ENCODE results near the gene DLX3.

The DLX3 gene

DNA sequence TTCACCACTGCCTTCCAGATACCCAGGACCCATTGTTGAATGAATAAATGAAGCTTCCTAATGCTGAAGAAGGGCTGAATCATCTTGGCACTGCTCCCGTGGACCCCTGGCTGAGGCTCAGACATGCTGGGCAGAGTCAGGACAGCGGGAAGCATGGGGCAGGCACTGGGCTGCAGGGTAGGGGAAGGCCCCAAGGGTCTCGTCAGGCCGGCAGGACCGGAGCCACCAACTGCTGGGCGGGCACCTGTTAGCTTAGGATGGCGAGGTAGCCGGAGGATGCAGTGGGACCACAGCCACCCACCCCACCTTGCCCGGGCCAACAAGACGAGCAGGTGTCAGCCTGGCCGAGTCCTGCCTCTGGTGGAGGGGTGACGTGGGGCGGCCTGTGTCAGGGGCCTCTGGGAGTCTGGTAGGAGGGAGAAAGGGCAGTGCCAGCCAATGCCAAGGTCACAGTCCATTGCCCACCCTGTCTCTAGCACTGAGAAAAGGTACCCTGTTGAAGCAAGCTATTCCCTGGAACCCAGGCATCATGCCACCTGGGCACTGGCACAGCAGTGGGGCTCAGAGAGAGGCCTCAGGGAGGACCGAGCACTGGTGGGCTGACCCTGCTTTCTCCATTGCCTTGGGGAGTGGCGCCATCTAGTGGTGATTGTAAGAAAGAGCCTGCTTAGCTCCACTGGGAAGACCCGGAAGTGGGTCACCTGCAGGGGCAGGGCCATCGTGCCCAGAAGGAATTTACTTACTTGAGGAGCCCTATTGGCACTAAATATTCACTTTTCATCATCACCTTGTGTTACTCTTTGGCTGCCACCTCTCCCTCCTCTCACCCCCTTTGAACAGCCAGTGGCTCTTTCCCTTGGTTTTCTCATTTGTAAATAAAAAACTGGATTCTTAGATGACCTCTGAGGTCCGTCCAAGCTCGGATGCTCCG, 3.0 kb upstream of the DLX3 start:
- in situ Hi-C loops (cut with HindIII; ENCODE audit: low sequenced_read_pairs) = loop anchor here (10.0 kb wide), 1 partner anchor 83 kb away; no protein-coding TSS in a partner anchor
- DNase-seq (ENCODE audit: low read depth, low spot score) = peak; percentile 71
- TF ChIP-seq, protein P1, sequence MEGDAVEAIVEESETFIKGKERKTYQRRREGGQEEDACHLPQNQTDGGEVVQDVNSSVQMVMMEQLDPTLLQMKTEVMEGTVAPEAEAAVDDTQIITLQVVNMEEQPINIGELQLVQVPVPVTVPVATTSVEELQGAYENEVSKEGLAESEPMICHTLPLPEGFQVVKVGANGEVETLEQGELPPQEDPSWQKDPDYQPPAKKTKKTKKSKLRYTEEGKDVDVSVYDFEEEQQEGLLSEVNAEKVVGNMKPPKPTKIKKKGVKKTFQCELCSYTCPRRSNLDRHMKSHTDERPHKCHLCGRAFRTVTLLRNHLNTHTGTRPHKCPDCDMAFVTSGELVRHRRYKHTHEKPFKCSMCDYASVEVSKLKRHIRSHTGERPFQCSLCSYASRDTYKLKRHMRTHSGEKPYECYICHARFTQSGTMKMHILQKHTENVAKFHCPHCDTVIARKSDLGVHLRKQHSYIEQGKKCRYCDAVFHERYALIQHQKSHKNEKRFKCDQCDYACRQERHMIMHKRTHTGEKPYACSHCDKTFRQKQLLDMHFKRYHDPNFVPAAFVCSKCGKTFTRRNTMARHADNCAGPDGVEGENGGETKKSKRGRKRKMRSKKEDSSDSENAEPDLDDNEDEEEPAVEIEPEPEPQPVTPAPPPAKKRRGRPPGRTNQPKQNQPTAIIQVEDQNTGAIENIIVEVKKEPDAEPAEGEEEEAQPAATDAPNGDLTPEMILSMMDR (IDR thresholded peaks at IDR 0.05; ENCODE audit: low read depth, low read length) = peak; percentile 85
- H3K4me3 ChIP-seq (ENCODE audit: low read depth, low read length) = no peak overlapping the region

DNA sequence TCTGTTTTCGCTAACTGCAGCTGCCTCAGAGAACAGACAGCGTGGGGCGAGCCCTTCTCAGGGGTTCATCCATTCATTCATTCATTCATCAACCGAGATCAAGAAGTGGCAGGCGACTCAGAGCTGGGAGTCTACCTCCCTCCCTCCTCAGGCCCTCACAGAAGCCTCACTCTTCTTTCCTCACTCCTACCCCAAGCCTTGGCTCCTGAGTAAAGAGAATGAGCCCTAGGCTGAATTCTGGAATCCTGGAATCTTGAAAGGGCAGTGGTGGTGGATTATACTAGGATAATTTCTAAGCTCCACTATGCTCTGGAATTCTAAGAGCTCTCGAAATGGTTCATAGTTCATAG, 2.3 kb upstream of the DLX3 start:
- DNase-seq (ENCODE audit: low read depth, low spot score) = no peak
- in situ Hi-C loops (cut with HindIII; ENCODE audit: low sequenced_read_pairs) = loop anchor here (10.0 kb wide), 1 partner anchor 82 kb away; no protein-coding TSS in a partner anchor
- TF ChIP-seq, protein P1 (IDR thresholded peaks at IDR 0.05; ENCODE audit: low read depth, low read length) = no peak
- no peak overlapping the region for H3K4me3 ChIP-seq (ENCODE audit: low read depth, low read length)

DNA sequence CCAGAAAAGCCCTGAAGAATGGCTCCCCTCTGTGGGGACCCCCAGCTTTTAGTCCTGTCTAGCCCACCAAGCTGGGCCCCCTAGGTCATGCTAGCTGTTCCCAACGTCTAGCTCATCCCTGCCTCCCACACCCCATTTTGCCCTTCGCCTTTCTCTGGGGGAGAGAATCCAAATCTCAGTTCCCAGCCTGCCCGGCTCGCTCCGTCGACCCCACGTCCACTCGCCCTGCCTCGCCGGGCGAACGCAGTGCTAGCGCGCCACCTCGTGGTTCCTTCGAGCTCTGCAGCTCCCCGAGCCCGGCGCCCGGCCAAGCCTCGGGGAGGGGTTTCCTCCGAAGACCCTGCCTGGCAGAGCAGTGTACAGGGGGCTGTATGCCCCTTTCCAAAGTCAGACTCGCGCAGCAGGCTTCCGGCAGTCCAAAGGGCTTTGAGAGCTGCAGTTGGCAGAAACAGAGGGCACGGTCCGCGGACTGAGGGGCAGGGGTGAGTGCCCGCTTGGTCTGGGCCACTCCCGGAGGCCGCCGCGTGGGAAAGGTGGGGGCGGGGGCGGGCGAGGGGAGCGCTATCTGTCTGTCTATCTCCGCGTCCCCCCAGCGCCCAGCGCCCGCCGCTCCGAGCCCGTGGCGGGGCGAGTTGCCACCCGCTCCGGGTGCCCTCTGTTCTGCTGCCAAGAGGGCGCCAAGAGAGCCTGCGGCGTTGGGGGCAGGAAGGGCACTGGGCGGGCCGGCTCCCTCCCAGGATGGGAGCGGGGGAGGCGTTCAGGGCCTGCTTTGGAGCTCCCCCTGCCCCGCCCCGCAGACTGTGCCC, 1.7 kb upstream of the DLX3 start:
- peak overlapping the region; percentile 18 for H3K4me3 ChIP-seq (ENCODE audit: low read depth, low read length)
- DNase-seq (ENCODE audit: low read depth, low spot score) = peak; percentile 7
- in situ Hi-C loops (cut with HindIII; ENCODE audit: low sequenced_read_pairs) = loop anchor here (10.0 kb wide), 1 partner anchor 82 kb away; no protein-coding TSS in a partner anchor
- TF ChIP-seq, protein P1 (IDR thresholded peaks at IDR 0.05; ENCODE audit: low read depth, low read length) = peak; percentile 96

DNA sequence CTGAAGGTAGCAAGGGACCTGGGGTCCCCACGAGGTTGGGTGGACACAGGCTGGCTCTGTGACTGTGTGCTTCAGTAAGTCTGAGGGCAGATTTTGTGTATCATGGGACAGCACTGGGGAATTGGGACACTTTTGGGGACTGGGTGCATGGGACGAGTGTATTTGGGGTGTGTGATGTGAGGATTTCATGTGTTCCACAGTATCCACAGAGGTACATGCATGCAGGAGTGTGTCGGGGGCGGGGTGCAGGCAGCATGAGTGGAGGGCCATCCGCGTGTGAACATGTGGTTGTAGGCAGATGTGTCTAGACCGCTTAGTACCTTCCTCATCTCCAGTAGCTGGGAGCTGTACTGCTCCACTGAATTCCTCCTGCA, 1.1 kb upstream of the DLX3 start:
- no peak for DNase-seq (ENCODE audit: low read depth, low spot score)
- in situ Hi-C loops (cut with HindIII; ENCODE audit: low sequenced_read_pairs) = loop anchor here (10.0 kb wide), 1 partner anchor 81 kb away; no protein-coding TSS in a partner anchor
- TF ChIP-seq, protein P1 (IDR thresholded peaks at IDR 0.05; ENCODE audit: low read depth, low read length) = no peak
- H3K4me3 ChIP-seq (ENCODE audit: low read depth, low read length) = no peak overlapping the region

DNA sequence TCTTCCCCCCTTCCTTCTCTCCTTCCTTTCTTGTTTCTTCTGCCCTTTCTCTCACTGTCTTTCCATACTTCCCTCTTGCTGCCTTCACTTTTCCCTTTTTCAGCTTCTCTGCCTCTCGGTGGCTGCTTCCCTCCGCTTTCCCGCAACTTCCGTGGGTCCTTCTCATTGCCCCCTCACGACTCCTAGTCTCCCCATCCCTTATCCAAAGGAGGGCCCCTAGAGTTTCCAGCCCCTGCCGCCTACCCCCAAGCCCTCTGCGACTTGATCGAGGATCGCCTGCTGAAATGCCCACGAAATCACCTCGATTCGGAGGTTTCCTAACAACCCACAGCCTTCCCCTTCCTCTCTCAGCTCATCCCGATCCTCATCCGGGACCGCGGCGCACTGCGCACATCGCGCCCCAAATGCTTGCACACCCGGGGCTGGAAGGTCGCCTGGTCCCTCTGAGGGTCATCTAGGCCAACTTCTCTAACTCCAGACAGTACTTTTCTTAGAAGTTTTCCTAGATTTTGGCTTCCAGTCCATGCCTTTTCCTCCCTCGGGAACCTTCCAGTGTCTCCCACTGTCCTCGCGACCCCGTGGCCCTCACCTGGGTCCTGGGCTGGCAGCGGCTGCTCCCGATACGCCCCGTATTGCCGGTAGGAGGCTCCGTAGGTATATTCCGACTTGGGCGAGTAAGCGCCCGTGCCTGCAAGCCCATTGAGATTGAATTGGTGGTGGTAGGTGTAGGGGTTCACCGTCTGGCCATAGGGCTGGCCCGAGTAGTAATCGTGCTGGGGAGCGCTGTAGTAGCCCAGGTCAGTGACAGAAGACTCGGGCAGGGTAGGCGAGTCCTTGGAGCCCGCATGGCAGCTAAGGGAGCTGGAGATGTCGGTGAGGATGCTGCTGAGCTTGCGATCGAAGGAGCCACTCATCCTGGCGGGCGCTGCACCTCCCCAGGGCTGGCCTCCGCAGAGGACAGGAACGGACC, 654 bp downstream of the DLX3 start:
- H3K4me3 ChIP-seq (ENCODE audit: low read depth, low read length) = no peak overlapping the region
- no peak for DNase-seq (ENCODE audit: low read depth, low spot score)
- TF ChIP-seq, protein P1 (IDR thresholded peaks at IDR 0.05; ENCODE audit: low read depth, low read length) = peak; percentile 13
- in situ Hi-C loops (cut with HindIII; ENCODE audit: low sequenced_read_pairs) = loop anchor here (10.0 kb wide), 1 partner anchor 80 kb away; no protein-coding TSS in a partner anchor

Measured in astrocyte of the spinal cord (primary cell).